ENCODE measurements around the gene ZNF710.

ZNF710 gene

GRCh38 chr15:90090226-90090848 is 89.2 kb downstream of the ZNF710 start:
- Histone ChIP-seq H3K36me3 (ENCODE audit: insufficient read depth, low read length) (peaks cover 68% of the 10 kb centered on the region), H2AFZ (ENCODE audit: low read depth, low read length) (no peak overlapping the region), H3K9ac (ENCODE audit: low read depth, low read length) (no peak overlapping the region), H4K20me1 (ENCODE audit: insufficient read depth, low read length) (peaks cover 32% of the 10 kb centered on the region), H3K27me3 (ENCODE audit: insufficient read depth, low read length, poor library complexity) (no peaks in the 10 kb centered on the region), H3K4me2 (ENCODE audit: insufficient read depth, low read length) (no peak overlapping the region), H3K4me3 (ENCODE audit: low read depth in 1 of 2, low read length in 2 of 2) (no peak overlapping the region), H3K27ac (ENCODE audit: low read length) (no peak overlapping the region), H3K79me2 (ENCODE audit: insufficient read depth, low read length) (peaks cover 47% of the 10 kb centered on the region), H3K9me3 (ENCODE audit: insufficient read depth, low read length, severe bottlenecking) (no peaks in the 10 kb centered on the region), H3K4me1 (ENCODE audit: insufficient read depth, low read length) (no peaks in the 10 kb centered on the region)
- TF ChIP-seq EZH2 (IDR thresholded peaks at IDR 0.05; ENCODE audit: borderline replicate concordance, low read depth, low read length, severe bottlenecking): no peak
- TF ChIP-seq, protein P1, sequence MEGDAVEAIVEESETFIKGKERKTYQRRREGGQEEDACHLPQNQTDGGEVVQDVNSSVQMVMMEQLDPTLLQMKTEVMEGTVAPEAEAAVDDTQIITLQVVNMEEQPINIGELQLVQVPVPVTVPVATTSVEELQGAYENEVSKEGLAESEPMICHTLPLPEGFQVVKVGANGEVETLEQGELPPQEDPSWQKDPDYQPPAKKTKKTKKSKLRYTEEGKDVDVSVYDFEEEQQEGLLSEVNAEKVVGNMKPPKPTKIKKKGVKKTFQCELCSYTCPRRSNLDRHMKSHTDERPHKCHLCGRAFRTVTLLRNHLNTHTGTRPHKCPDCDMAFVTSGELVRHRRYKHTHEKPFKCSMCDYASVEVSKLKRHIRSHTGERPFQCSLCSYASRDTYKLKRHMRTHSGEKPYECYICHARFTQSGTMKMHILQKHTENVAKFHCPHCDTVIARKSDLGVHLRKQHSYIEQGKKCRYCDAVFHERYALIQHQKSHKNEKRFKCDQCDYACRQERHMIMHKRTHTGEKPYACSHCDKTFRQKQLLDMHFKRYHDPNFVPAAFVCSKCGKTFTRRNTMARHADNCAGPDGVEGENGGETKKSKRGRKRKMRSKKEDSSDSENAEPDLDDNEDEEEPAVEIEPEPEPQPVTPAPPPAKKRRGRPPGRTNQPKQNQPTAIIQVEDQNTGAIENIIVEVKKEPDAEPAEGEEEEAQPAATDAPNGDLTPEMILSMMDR (IDR thresholded peaks at IDR 0.05; ENCODE audit: borderline replicate concordance, extremely low read depth, low read length, poor library complexity, severe bottlenecking): no peak
- no peak for ATAC-seq (ENCODE audit: insufficient read depth, low read depth)
- no peak for DNase-seq

DNA sequence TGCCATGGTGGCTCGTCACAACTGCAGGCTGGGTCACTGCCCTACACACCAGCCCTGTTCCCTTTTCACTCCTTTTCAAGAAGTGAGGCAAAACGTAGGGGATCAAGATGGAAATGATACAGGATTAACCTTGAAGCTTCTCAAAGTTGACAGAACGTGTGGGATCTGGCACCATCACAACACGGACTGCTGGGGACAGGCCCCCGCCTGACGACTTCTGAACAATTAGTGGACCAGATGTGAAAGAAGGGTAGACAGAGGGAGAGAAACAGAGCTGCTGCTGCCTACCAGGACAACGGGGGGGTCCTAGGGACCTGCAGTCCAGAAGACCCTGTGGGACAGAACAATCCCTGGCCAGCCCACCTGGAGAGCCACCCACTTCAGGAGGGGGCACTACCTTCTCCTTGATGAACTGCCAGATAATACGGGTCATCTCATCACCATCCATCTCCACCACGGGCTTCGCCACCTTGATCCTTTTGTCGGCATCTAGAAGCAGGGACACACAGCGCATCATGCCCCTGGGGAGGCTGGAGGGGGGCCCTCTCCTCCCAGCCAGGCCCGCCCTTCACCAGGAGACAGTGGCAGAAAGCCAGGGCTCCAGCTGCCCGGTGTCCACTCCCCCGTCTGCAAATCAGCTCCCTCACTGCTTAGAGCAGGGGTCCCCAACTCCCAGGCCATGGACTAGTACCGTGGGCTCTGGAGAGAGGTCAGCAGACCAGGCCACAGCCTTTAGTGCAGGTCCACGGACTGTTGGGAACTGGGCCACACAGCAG is 90.2 kb downstream of the ZNF710 start:
- H3K27me3 ChIP-seq (ENCODE audit: insufficient read depth, low read length, poor library complexity): no peaks in the 10 kb centered on the region
- no peaks in the 10 kb centered on the region for H3K9me3 ChIP-seq (ENCODE audit: insufficient read depth, low read length, severe bottlenecking)
- no peak for DNase-seq
- H3K27ac ChIP-seq (ENCODE audit: low read length): no peak overlapping the region
- peaks cover 63% of the 10 kb centered on the region for H3K36me3 ChIP-seq (ENCODE audit: insufficient read depth, low read length)
- no peak overlapping the region for H2AFZ ChIP-seq (ENCODE audit: low read depth, low read length)
- no peaks in the 10 kb centered on the region for H3K4me1 ChIP-seq (ENCODE audit: insufficient read depth, low read length)
- H3K79me2 ChIP-seq (ENCODE audit: insufficient read depth, low read length): peaks cover 57% of the 10 kb centered on the region
- peaks cover 37% of the 10 kb centered on the region for H4K20me1 ChIP-seq (ENCODE audit: insufficient read depth, low read length)
- no peak for TF ChIP-seq EZH2 (IDR thresholded peaks at IDR 0.05; ENCODE audit: borderline replicate concordance, low read depth, low read length, severe bottlenecking)
- TF ChIP-seq, protein P1 (IDR thresholded peaks at IDR 0.05; ENCODE audit: borderline replicate concordance, extremely low read depth, low read length, poor library complexity, severe bottlenecking): no peak
- H3K4me2 ChIP-seq (ENCODE audit: insufficient read depth, low read length): no peak overlapping the region
- ATAC-seq (ENCODE audit: insufficient read depth, low read depth): no peak
- no peak overlapping the region for H3K4me3 ChIP-seq (ENCODE audit: low read depth in 1 of 2, low read length in 2 of 2)
- no peak overlapping the region for H3K9ac ChIP-seq (ENCODE audit: low read depth, low read length)

- TF ChIP-seq EZH2 (IDR thresholded peaks at IDR 0.05; ENCODE audit: borderline replicate concordance, low read depth, low read length, severe bottlenecking): no peak
- TF ChIP-seq, protein P1 (IDR thresholded peaks at IDR 0.05; ENCODE audit: borderline replicate concordance, extremely low read depth, low read length, poor library complexity, severe bottlenecking): no peak
- no peak overlapping the region for H3K4me2 ChIP-seq (ENCODE audit: insufficient read depth, low read length)
- ATAC-seq (ENCODE audit: insufficient read depth, low read depth) (no peak), DNase-seq (no peak)
- H3K9ac ChIP-seq (ENCODE audit: low read depth, low read length): no peak overlapping the region
- no peaks in the 10 kb centered on the region for H3K9me3 ChIP-seq (ENCODE audit: insufficient read depth, low read length, severe bottlenecking)
- H3K4me1 ChIP-seq (ENCODE audit: insufficient read depth, low read length): peaks cover 38% of the 10 kb centered on the region
- H3K79me2 ChIP-seq (ENCODE audit: insufficient read depth, low read length): peaks cover 90% of the 10 kb centered on the region
- H4K20me1 ChIP-seq (ENCODE audit: insufficient read depth, low read length): peaks cover 45% of the 10 kb centered on the region
- no peak overlapping the region for H3K27ac ChIP-seq (ENCODE audit: low read length)
- H3K4me3 ChIP-seq (ENCODE audit: low read depth in 1 of 2, low read length in 2 of 2): no peak overlapping the region
- peaks cover 36% of the 10 kb centered on the region for H3K36me3 ChIP-seq (ENCODE audit: insufficient read depth, low read length)
- H3K27me3 ChIP-seq (ENCODE audit: insufficient read depth, low read length, poor library complexity): no peaks in the 10 kb centered on the region
- H2AFZ ChIP-seq (ENCODE audit: low read depth, low read length): no peak overlapping the region
These were observed 94.4 kb downstream of the ZNF710 start for GRCh38 chr15:90095521-90095959.

Measured in DND-41 (cell line).